Measurements from ENCODE around the gene SRGAP2C. TPM values are rescaled to one million over a fixed set of nuclear protein-coding genes. Genes with fewer than 3 reads are reported as not detected.
"Not testable (repeated sequence)": the region's sequence is repeated elsewhere in the genome, so short reads cannot be mapped to it uniquely, and the experiment has no call there.

Gene SRGAP2C
- total RNA-seq, 1 donor from 2014 or later, result 13.9 TPM

GRCh38 chr1:121279548-121279898 lies 94.7 kb downstream of the SRGAP2C start:
- not testable (repeated sequence) for DNase-seq (ENCODE audit: low read depth in 2 of 2)

GRCh38 chr1:121280699-121281317 lies 96.0 kb downstream of the SRGAP2C start:
- DNase-seq (ENCODE audit: low read depth in 2 of 2), result not testable (repeated sequence)

- DNase-seq (ENCODE audit: low read depth in 2 of 2), result not testable (repeated sequence)
Observed at GRCh38 chr1:121281480-121281879, 96.7 kb downstream of the SRGAP2C start.

GRCh38 chr1:121283587-121284180 lies 98.9 kb downstream of the SRGAP2C start:
- DNase-seq (ENCODE audit: low read depth in 2 of 2), result peak in 1 of 2 donors; percentile 3

GRCh38 chr1:121292590-121292989 lies 107.8 kb downstream of the SRGAP2C start:
- not testable (repeated sequence) for DNase-seq (ENCODE audit: low read depth in 2 of 2)

- DNase-seq (ENCODE audit: low read depth in 2 of 2), result not testable (repeated sequence)
Observed at GRCh38 chr1:121293263-121294204, 108.8 kb downstream of the SRGAP2C start.

GRCh38 chr1:121294205-121294570 lies 109.4 kb downstream of the SRGAP2C start:
- DNase-seq (ENCODE audit: low read depth in 2 of 2), result not testable (repeated sequence)

- not testable (repeated sequence) for DNase-seq (ENCODE audit: low read depth in 2 of 2)
Observed at GRCh38 chr1:121296563-121296962, 111.8 kb downstream of the SRGAP2C start.

- DNase-seq (ENCODE audit: low read depth in 2 of 2), result not testable (repeated sequence)
Observed at GRCh38 chr1:121298529-121298928, 113.8 kb downstream of the SRGAP2C start.

- not testable (repeated sequence) for DNase-seq (ENCODE audit: low read depth in 2 of 2)
Observed at GRCh38 chr1:121299514-121300149, 114.9 kb downstream of the SRGAP2C start.

- DNase-seq (ENCODE audit: low read depth in 2 of 2), result not testable (repeated sequence)
Observed at GRCh38 chr1:121301876-121302275, 117.1 kb downstream of the SRGAP2C start.

GRCh38 chr1:121307759-121308158 lies 123.0 kb downstream of the SRGAP2C start:
- not testable (repeated sequence) for DNase-seq (ENCODE audit: low read depth in 2 of 2)

GRCh38 chr1:121315509-121315908 lies 130.7 kb downstream of the SRGAP2C start:
- DNase-seq (ENCODE audit: low read depth in 2 of 2), result not testable (repeated sequence)

- not testable (repeated sequence) for DNase-seq (ENCODE audit: low read depth in 2 of 2)
Observed at GRCh38 chr1:121316081-121316480, 131.3 kb downstream of the SRGAP2C start.

- not testable (repeated sequence) for DNase-seq (ENCODE audit: low read depth in 2 of 2)
Observed at GRCh38 chr1:121317491-121318468, 133.0 kb downstream of the SRGAP2C start.

GRCh38 chr1:121318687-121319086 lies 133.9 kb downstream of the SRGAP2C start:
- not testable (repeated sequence) for DNase-seq (ENCODE audit: low read depth in 2 of 2)

- not testable (repeated sequence) for DNase-seq (ENCODE audit: low read depth in 2 of 2)
Observed at GRCh38 chr1:121321660-121322059, 136.9 kb downstream of the SRGAP2C start.

- not testable (repeated sequence) for DNase-seq (ENCODE audit: low read depth in 2 of 2)
Observed at GRCh38 chr1:121324726-121325125, 140.0 kb downstream of the SRGAP2C start.

GRCh38 chr1:121332141-121332540 lies 147.4 kb downstream of the SRGAP2C start:
- not testable (repeated sequence) for DNase-seq (ENCODE audit: low read depth in 2 of 2)
